DOHH2 (cell line): ENCODE results near the gene PPP1R7.

Experiments used
- EZH2phosphoT487 ChIP-seq: fragments of 200-600 bp; sonication (generic); IDR thresholded peaks from 2 replicates; pipeline ENCODE4 v1.6.1; 2017; ENCODE audit warnings: borderline replicate concordance, mild to moderate bottlenecking, antibody characterized with exemption, low read length, moderate library complexity, mixed read lengths
- TF ChIP-seq, protein P1 (sequence below): fragments of 200-600 bp; sonication (generic); IDR thresholded peaks from one replicate; pipeline ENCODE4 v1.5.1; 2014; ENCODE audit warnings: antibody characterized with exemption, mild to moderate bottlenecking, low read depth, low read length; ENCODE audit not compliant: poor library complexity, severe bottlenecking

DNA sequence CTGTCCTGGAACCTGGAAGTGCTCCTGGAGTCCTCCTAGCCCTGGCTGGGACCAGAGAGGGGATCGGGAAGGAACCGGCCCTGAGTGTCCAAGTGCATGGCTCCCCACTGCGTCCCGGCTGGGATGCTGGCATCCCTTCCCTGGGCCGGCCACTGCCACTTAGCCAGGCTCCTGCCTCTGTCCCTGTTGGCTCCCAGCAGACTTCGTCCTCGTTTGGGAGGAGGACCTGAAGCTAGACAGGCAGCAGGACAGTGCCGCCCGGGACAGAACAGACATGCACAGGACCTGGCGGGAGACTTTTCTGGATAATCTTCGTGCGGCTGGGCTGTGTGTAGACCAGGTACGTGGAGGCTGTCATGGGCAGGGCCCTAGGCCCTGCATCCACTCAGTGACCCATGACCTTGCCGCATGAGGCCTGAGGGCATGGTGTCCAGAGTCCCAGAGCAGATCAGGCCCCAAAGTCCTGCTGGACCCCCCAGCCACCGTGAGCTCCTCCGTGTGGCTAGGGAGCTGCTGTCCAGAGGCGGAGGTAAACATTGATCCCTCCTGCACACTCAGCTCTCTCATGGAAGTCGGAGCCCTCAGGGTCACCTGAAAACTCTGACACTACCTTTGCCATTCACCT is 45.4 kb downstream of the PPP1R7 start:
- TF ChIP-seq, protein P1, sequence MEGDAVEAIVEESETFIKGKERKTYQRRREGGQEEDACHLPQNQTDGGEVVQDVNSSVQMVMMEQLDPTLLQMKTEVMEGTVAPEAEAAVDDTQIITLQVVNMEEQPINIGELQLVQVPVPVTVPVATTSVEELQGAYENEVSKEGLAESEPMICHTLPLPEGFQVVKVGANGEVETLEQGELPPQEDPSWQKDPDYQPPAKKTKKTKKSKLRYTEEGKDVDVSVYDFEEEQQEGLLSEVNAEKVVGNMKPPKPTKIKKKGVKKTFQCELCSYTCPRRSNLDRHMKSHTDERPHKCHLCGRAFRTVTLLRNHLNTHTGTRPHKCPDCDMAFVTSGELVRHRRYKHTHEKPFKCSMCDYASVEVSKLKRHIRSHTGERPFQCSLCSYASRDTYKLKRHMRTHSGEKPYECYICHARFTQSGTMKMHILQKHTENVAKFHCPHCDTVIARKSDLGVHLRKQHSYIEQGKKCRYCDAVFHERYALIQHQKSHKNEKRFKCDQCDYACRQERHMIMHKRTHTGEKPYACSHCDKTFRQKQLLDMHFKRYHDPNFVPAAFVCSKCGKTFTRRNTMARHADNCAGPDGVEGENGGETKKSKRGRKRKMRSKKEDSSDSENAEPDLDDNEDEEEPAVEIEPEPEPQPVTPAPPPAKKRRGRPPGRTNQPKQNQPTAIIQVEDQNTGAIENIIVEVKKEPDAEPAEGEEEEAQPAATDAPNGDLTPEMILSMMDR = no peak
- TF ChIP-seq EZH2phosphoT487 = no peak
